Right renal pelvis (tissue), 4 donors: ENCODE results near the gene MPV17L. TPM values are rescaled to one million over a fixed set of nuclear protein-coding genes. Genes with fewer than 3 reads are reported as not detected.
"Not testable (repeated sequence)": the region's sequence is repeated elsewhere in the genome, so short reads cannot be mapped to it uniquely, and the experiment has no call there.

Experiments used
- DNase-seq, 4 donors: peaks; one replicate each; pipeline ENCODE4 v3.0.0-alpha.2; 2013; ENCODE audit warnings: low read depth in 4 of 4, low spot score in 3 of 4, missing footprints in 1 of 4
- polyA plus RNA-seq, 4 donors: library from polyadenylated mRNA; unstranded; fragments of 120-200 nt; gene quantifications; one replicate each; pipeline ENCODE4 v1.2.1, GENCODE V29; 2013; ENCODE audit not compliant: insufficient read length in 4 of 4

Gene MPV17L
- polyA plus RNA-seq, 4 donors, result 8.7 to 10.8 (median 9.4) TPM

DNA sequence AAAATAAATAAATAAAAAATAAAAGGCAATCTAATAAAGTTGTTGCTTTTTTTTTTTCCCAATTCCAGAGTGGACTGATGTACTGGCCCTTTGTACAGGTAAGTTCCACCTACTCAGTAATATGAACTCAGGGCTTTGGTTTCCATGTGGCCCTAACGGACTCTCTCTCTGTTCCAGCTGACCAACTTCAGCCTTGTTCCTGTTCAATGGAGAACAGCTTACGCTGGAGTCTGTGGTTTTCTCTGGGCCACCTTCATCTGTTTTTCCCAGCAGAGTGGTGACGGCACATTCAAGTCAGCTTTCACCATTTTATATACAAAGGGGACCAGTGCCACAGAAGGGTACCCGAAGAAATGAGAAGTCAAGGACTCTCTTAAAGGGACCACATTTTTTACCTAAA, 12.2 kb downstream of the MPV17L start:
- not testable (repeated sequence) for DNase-seq

DNA sequence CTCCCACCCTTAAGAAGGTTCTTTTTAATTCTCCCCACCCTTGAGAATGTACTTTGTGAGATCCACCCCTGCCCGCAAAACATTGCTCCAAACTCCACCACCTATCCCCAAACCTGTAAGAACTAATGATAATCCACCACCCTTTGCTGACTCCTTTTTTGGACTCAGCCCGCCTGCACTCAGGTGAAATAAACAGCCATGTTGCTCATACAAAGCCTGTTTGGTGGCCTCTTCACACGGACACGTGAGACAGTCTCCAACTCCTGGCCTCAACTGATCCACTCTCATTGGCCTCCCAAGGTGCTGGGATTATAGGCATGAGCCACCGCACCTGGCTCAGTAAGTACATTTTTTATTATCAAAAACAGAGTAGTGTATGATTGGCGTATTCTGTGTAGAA, 13.9 kb downstream of the MPV17L start:
- not testable (repeated sequence) for DNase-seq

DNA sequence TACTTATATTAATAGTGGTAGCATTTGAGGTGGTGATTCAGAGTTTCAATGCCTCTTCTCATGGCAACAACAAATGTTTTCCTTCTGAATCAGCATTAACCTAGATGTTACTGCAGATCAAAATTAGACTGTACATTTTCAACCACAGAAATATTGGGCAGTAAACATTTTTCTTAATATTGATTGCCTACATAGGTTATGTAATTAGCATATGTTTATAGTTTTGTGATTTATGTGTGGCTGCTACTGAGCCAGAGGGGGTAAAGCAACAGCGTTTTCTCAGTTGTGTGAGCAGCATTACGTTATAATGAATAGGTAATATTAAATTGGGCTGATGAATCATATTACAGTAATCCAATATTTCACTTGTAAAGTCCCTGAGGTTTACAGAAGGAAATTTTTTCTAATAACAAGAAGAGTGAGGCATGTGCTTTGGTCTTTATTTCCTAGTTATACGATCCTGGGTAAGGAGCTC, 20.0 kb downstream of the MPV17L start:
- DNase-seq, result no peak

DNA sequence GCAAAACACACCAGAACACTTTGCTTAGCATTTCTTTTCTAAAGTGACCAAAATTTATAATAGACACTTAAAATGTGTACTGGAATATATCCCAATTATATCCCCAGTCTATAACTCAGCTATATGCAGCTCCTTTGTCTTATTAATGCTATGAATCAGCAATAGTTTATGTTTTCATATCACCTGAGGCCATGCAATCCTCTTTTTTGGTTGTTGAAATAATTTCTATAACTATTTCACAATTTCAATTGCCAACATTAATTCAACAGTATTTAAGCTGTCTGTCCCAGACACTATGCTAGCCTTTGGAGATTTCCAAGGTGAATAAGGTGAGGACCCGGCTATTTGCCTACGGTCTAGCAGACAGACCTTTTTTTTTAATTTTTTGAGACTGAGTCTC, 21.6 kb downstream of the MPV17L start:
- no peak for DNase-seq

DNA sequence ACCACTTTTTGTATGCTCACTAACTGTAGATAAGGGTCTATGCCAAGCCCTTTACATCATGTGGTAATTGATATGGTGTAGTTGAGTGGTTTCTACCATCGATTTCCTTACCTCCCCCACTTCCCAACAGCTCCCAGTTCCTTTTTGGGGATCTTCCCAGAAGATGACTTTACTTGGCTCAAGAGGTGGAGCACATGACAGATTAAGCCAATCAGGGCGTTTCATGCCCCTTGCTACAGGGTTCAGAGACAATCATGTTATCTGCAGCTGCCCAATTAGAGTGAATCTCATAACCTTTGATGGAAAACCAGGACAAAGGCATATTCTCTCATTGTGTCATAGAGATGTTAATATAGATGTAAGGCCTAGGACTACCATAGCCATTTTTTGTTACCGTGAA, 22.7 kb downstream of the MPV17L start:
- no peak for DNase-seq

DNA sequence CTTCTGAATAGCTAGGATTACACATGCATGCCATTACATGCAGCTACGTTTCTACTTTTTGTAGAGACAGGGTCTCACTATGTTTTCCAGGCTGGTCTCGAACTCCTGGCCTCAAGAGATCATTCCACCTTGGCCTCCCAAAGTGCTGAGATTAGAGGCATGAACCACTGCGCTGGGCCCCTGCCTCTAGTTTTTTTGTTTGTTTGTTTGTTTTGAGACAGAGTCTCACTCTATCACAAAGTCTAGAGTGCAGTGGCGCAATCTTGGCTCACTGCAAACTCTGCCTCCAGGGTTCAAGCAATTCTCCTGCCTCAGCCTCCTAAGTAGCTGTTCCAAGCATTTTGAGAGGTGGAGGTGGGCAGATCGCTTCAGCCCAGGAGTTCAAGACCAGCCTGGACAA, 26.1 kb downstream of the MPV17L start:
- not testable (repeated sequence) for DNase-seq

DNA sequence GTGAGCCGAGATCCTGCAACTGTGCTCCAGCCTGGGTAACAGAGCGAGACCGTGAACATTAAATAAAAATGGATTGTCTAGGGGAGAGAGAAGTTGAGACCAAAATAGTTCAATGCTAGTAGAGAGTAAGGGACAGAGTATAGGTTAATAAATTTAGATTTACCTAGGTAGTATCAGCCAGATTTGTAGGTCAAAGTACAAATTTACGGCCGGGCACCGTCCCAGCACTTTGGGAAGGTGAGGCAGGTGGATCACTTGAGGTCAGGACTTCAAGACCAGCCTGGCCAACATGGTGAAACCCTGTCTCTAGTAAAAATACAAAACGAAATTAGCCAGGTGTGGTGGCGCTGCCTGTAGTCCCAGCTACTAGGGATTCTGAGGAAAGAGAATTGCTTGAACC, 26.7 kb downstream of the MPV17L start:
- no peak for DNase-seq

DNA sequence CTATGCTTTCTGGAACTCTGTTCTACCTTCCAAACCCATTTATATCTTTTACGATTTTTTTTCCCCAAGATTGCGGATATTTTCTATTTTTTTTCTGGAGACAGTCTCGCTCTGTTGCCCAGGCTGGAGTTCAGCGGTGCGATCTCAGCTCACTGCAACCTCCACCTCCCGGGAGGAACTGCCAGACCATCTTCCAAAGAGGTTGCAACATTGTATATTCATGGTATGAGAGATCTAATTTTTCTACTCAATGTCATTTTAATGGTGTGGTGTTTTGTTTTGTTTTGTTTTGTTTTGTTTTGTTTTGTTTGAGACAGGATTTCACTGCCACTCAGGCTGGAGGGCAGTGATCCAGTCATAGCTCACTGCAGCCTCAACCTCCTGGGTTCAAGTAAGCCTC, 30.3 kb downstream of the MPV17L start:
- DNase-seq, result no peak

DNA sequence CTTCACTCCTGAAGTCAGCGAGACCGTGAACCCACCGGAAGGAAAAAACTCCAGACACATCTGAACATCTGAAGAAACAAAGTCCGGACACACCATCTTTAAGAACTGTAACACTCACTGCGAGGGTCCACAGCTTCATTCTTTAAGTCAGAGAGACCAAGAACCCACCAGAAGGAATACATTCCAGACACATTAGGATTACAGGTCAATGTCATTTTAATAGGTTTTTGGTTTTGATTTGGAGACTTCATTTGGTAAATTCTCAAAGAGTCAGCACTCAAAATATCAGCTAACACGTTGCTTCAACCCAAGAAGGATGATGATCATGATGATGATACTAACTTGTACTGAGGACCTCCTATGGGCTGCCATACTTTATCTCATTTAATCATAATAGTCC, 31.2 kb downstream of the MPV17L start:
- no peak for DNase-seq

DNA sequence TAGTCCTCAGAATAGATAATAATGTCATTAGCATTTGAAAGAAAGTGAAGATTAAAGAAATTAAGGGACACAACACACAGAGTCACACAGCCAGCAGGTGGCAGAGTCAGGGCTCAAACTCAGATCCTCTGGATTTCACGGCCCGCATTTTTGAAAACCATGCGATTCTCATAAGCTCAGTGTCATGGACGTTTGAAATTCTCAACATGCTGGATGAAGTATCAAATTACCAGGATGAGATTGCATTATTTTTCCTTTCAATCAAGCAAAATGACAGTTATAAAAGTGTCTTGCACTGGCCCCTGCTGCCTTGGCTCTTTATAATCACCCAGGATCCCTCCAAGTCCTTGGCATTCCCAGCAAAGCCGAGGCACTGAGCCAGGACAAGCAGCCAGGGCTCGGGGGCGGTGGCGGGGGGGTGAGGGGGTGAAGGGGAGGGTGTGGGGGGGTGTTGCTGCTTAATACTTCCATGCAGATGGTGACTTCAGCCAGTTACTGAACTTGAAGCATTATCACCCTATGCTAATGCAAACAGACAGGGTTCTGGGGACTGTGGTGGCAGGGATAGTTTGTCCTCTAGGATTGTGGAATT, 32.2 kb downstream of the MPV17L start:
- DNase-seq, result peak in 2 of 4 donors; percentile 44 to 45

DNA sequence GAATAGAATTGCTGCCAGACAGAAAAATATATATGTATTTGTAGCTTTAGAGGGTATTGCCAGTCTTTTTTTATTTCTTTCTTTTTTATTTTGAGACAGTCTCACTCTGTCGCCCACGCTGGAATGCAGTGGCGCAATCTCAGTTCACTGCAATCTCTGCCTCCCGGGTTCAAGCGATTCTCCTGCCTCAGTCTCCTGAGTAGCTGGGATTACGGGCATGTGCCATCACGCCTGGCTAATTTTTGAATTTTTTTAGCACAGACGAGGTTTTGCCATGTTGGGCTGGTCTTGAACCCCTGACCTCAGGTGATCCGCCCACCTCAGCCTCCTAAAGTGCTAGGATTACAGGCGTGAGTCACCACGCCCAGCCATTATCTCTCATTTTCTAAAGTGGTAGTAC, 35.3 kb downstream of the MPV17L start:
- DNase-seq, result not testable (repeated sequence)

DNA sequence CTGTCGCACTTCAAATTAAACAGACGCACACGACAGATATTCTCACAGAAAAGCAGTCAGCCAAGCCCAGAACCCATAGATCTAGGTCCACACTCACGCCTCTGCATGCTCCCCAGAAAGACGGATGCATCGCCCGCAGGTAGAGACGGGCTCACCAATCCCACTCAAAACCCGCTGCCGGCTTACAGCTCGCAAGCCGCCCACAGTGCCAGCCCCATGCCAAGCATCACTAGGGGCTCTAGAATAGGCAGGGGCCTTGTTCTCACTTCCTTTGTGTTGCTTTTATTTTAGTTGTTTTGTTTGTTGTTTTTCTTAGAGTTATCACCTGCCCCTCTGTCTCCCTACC, 38.5 kb downstream of the MPV17L start:
- no peak for DNase-seq

DNA sequence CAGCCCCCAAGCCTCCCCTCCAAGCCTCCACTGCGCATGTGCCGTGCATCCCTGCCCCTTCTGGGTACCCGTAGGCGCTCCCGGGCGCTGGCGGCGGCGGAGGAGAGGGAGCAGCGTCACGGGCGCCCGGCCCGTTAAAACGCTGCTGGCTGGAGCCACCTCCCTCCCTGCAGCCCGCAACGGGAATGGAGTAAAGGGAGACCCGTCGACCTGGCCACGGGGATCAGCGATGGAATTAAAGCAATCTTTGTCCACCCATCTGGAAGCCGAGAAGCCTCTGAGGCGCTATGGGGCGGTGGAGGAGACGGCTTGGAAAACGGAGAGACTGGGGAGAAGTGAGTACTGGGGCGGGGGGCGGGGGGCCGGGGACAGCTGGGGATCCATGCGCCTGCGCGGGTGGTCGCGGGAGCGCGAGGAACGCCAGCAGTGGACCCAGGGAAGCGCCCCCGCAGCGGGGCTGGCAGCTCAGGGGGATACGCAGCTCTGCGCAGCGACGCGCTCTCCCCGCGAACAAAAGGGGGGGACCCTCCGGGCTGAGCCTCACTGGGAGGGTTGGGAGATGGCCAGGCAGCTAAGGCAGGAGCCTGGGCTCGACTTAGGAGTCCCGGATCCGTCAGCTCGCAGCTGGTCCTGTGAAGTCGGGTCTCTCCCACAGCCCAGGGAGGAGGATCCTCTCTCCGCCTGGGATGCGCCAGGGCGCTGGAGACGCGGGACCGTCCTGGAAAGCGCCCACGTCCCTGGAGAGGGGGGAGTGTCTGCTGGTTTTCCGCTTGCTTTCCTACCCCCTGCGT, 39.1 kb downstream of the MPV17L start, which contains the start of gene BMERB1:
Gene BMERB1, plus strand, starts transcription at position 164 of the 791 bp plus-strand sequence. Its CDS starts 66 bp downstream, at position 230.
- DNase-seq, result peak in 3 of 4 donors; percentile 53 to 60 (median 59)

DNA sequence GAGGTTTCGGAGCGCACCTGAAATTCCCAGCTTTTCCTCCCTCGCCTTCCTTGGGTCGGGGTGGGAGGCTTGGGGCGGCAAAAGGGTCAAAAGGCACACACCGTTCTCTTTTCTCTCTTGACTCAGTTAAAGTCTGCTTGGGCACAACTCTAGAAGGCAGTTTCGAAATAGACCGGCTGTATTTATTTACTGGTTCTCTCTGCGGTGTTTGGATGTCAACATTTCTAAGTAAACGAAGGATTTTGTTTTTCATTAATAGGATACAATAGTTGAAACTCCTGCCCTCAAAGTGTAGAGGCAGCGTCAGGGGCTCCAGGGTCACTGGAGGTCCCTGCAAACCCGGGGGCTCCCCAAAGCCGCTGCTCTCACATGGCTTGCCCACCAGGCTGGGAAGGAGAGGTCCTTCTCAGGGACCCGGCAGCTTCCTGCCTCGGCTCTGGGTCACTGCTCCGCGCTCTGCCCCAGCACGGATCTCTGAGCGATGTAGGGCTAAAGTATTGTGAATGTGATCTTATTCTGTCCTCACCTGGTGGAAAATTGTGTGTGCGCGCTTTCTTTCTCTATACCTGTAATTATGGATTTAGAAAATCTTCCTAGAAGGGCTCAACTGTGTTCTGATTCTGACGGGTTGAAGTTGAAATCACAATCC, 39.8 kb downstream of the MPV17L start:
- DNase-seq, result no peak

DNA sequence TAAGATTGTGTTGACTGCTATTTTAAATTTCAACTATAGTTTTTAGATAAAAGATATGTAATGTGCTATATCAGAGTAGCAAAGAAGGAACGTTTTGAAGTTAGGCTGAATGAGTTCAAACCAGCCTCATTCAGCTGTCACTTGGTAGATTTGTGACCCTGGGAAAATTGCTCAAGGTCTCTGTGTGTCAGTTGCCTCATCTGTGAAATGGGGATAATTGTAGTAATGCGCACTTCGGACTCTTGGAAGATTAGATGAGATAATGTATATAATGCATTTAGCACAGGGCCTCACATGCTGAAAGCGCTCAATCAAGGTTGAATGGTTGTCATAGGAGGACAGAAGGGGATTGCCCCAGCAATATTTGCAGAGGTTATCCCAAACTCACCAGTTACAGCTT, 43.5 kb downstream of the MPV17L start:
- DNase-seq, result no peak

DNA sequence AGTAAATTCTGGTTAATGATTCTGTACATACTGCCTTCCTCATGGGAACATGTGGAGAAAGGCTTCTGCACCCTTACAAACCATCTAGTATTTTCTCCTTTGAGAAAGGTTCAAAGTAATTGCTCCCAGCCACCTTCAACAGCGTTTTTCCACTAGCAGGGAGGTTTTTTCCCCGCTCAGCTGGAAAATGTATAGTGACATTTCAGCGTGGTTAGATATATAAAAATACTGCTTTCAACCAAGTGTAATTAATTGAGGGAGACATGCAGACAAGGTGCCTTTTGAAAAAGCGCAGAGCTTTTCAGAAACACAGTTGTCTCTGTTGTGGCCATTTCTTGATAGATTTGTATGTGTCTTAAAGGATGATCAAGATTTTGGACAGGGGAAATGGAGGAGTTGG, 44.0 kb downstream of the MPV17L start:
- DNase-seq, result no peak

DNA sequence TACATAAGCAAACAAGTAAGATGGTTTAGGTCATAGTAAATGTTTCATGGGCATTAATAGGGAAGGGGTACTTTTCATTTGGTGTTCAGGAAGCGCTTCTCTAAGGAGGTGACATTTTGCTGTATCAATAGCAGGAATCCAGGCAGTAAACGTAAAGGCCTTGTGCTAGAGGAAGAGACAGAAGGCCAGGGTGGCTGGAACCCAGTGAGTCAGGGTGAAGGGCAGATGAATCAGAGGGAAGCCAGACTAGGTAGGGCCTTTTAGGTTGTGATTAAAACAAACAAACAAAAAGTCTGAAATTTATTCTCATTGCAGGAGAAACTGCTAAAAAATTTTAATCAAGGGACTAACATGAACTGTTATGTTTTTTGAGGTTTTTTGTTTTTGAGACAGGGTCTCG, 45.3 kb downstream of the MPV17L start:
- no peak for DNase-seq

DNA sequence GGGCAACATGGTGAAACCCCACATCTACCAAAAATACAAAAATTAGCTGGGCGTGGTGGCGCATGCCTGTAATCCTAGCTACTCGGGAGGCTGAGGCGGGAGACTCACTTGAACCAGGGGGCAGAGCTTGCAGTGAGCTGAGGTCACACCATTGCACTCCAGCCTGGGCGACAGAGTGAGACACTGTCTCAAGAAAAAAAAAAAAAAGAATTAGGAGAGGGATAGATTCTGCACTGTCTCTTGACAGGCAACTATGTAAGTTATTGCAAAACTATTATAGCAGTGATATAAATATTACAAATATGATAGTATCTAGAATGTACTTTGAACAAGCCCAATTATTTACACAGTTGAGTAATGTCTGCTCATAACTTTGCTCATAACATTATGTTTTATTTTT, 46.6 kb downstream of the MPV17L start:
- DNase-seq, result not testable (repeated sequence)

DNA sequence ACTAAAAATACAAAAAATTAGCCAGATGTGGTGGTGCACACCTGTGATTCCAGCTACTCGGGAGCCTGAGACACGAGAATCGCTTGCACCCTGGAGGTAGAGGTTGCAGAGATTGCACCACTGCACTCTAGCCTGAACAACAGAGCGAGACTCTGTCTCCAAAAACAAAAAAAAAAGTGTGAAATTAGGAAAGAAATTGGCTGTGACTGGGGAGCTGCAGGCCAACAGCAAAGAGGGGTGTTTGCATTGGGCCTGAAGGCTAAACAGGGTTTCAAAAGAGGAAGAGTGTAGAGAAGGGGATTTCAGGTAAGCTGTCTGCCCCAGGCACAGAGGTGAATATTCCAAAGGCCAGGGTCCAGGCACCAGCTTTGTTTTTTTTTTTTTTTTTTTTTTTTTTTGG, 48.2 kb downstream of the MPV17L start:
- no peak for DNase-seq

DNA sequence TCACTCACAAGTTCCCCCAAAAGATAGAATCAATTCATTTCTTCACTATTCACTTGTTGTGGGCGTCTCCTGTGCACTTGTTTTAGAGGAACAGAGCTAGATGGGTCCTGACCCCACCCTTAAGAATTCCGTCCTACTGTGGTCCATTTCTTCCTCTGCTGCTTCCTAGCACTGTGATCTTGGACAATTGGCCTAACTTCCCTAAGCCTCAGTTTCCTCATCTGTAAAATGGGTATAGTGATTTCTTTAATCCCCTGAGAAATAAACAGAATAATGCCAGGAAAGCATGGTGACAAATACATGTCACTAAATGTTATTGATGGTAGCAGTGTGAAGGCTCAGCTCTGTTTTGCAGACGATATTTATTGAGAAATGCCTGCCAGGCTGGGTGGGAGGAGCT, 48.7 kb downstream of the MPV17L start:
- DNase-seq, result no peak

DNA sequence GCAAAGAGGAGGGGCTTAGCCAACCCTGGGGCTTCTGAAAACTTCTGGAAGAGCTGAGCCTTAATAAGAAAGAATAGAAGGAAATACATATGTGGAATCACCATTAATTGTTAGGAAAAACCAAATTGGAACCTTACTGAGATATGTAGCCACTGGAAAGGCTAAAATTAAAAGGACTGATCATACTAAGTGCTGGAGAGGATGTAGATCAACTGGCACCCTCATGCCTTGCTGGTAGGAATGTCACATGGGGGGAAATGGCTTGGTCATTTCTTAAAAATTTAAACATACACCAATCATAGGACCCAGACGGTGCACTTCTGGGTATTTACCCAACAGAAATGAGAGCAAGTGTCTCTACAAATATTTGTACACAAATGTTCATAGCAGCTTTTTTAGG, 49.9 kb downstream of the MPV17L start:
- no peak for DNase-seq

DNA sequence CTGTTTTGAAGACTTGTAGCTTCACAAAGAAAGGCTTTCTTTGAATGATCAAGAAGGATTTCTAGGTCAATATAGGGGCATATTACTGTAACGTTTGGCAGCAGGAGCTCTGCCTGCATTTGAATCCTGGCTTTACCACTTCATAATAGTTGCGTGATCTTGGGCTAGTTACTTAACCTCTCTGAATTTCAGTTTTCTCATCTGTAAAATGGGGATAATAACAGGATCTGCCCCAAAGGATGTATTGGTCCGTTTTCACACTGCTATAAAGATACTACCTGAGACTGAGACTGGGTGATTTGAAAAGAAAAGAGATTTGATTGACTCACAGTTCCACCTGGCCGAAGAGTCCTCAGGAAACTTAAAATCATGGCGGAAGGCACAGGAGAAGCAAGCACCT, 51.3 kb downstream of the MPV17L start:
- no peak for DNase-seq
